ENCODE results near the gene MYEF2. TPM values are rescaled to one million over a fixed set of nuclear protein-coding genes. Genes with fewer than 3 reads are reported as not detected.

MYEF2 gene
- total RNA-seq: 2.9 and 4.1 TPM in 2 replicates

GRCh38 chr15:48177766-48178647 is at the start of gene MYEF2:
MYEF2 (minus strand) TSS chr15:48178295; CDS start chr15:48178237, 58 bp downstream.

GRCh38 chr15:48205981-48206380 is 27.9 kb upstream of the MYEF2 start, which contains the start of gene SLC12A1:
SLC12A1 (plus strand) TSS chr15:48206302; CDS start chr15:48207720, 1,418 bp downstream.

GRCh38 chr15:48191574-48192225 is 13.6 kb upstream of the MYEF2 start, which contains the start of gene CTXN2:
CTXN2 (plus strand) TSS chr15:48191665; CDS start chr15:48201301, 9,636 bp downstream.

GRCh38 chr15:48120745-48121144 is 57.4 kb downstream of the MYEF2 start, which contains the start of gene SLC24A5:
SLC24A5 (plus strand) TSS chr15:48120990; CDS start chr15:48121045, 55 bp downstream.

Other genes with a start within 250 kb of the MYEF2 start
- gene SLC24A5, start 57.3 kb downstream of the MYEF2 start, total RNA-seq: 0.16 TPM in 1 of 2 replicates, not detected in the other
- not detected in 2 replicates for gene CTXN2, start 13.4 kb upstream of the MYEF2 start, total RNA-seq
- not detected in 2 replicates for gene SLC12A1, start 28.0 kb upstream of the MYEF2 start, total RNA-seq
- gene DUT, start 153.1 kb upstream of the MYEF2 start, total RNA-seq: 35.5 and 38.7 TPM in 2 replicates

Measured in hair follicle dermal papilla cell (primary cell).